Measurements from ENCODE around the gene SIRT2. TPM values are rescaled to one million over a fixed set of nuclear protein-coding genes. Genes with fewer than 3 reads are reported as not detected.
A peak's percentile ranks its signal among the peaks of the same experiment; 100 is the strongest.

Gene SIRT2
- total and polyA plus RNA-seq, 12 donors, result 46.3 to 103 (median 72.6) TPM

- Histone ChIP-seq H3K27ac (no peak overlapping the region), H3K9me3 (peaks cover 0 to 5% (median 0%) of the 10 kb centered on the region in 11 donors), H3K27me3 (peaks cover 0 to 1% (median 0%) of the 10 kb centered on the region in 7 donors), H3K36me3 (peaks cover 0 to 56% (median 20%) of the 10 kb centered on the region in 9 donors), H3K4me3 (no peak overlapping the region), H3K4me1 (peaks cover 0 to 15% (median 7%) of the 10 kb centered on the region in 9 donors)
- 98% methylated on average over 4 of the region's 4 CpGs for WGBS, 2 donors
- intact Hi-C loops (cut with DNase I), result no loop called here
- no peak for TF ChIP-seq CTCF (IDR thresholded peaks at IDR 0.05)
- ATAC-seq, result peak in 1 of 8 donors; percentile 7
- no peak for DNase-seq
Observed at GRCh38 chr19:38905620-38906019, 6.2 kb upstream of the SIRT2 start.

- ATAC-seq, result peak in 1 of 8 donors; percentile 32
- WGBS, 2 donors, result 91 to 93% methylated on average over 35 of the region's 35 CpGs
Observed at GRCh38 chr19:38904581-38905539, 5.4 kb upstream of the SIRT2 start.

GRCh38 chr19:38901683-38902082, 2.3 kb upstream of the SIRT2 start:
- WGBS, 2 donors, result 95% methylated on average over 1 of the region's 1 CpG
- DNase-seq (no peak), ATAC-seq (no peak)
- H3K4me1 ChIP-seq, result peaks cover 4 to 35% (median 30%) of the 10 kb centered on the region in 9 donors
- H3K36me3 ChIP-seq, result peaks cover 0 to 28% (median 13%) of the 10 kb centered on the region in 9 donors
- intact Hi-C loops (cut with DNase I), result no loop called here
- H3K27me3 ChIP-seq, result no peaks in the 10 kb centered on the region
- H3K4me3 ChIP-seq, result no peak overlapping the region
- no peak overlapping the region for H3K27ac ChIP-seq
- peaks cover 0 to 5% (median 0%) of the 10 kb centered on the region in 11 donors for H3K9me3 ChIP-seq
- no peak for TF ChIP-seq CTCF (IDR thresholded peaks at IDR 0.05)

More at GRCh38 chr19:38904581-38905539, 5.4 kb upstream of the SIRT2 start:
- no peak for DNase-seq
- peaks cover 0 to 5% (median 0%) of the 10 kb centered on the region in 11 donors for H3K9me3 ChIP-seq
- H3K4me3 ChIP-seq, result no peak overlapping the region
- peaks cover 0 to 56% (median 20%) of the 10 kb centered on the region in 9 donors for H3K36me3 ChIP-seq
- intact Hi-C loops (cut with DNase I), result no loop called here
- peaks cover 0 to 20% (median 12%) of the 10 kb centered on the region in 9 donors for H3K4me1 ChIP-seq
- TF ChIP-seq CTCF (IDR thresholded peaks at IDR 0.05), result no peak
- no peaks in the 10 kb centered on the region for H3K27me3 ChIP-seq
- no peak overlapping the region for H3K27ac ChIP-seq

GRCh38 chr19:38900743-38901190, 1.3 kb upstream of the SIRT2 start:
- intact Hi-C loops (cut with DNase I), result no loop called here

More at GRCh38 chr19:38900743-38901190, 1.3 kb upstream of the SIRT2 start:
- peaks cover 4 to 35% (median 30%) of the 10 kb centered on the region in 9 donors for H3K4me1 ChIP-seq
- no peak for TF ChIP-seq CTCF (IDR thresholded peaks at IDR 0.05)
- peaks cover 0 to 5% (median 0%) of the 10 kb centered on the region in 11 donors for H3K9me3 ChIP-seq
- peak overlapping the region in 8 of 10 donors; percentile 78 to 93 (median 90) for H3K27ac ChIP-seq
- H3K36me3 ChIP-seq, result peaks cover 0 to 20% (median 9%) of the 10 kb centered on the region in 9 donors
- ATAC-seq (no peak), DNase-seq (no peak)
- 23 to 30% methylated on average over 3 of the region's 3 CpGs for WGBS, 2 donors
- peak overlapping the region in 9 of 10 donors; percentile 69 to 90 (median 83) for H3K4me3 ChIP-seq
- no peaks in the 10 kb centered on the region for H3K27me3 ChIP-seq

Data from heart right ventricle (tissue), 16 donors.